MM.1S (cell line): ENCODE measurements around the gene NDUFAF8.

Experiments used
- CTCF ChIP-seq: fragments of 300-600 bp; sonication (generic); IDR thresholded peaks from 2 replicates; pipeline ENCODE4 v1.5.1; 2016; ENCODE audit warnings: antibody characterized with exemption, low read length, mixed read lengths
- EZH2 ChIP-seq: fragments of 300-600 bp; sonication (generic); optimal IDR thresholded peaks from 2 replicates; pipeline ENCODE3; 2017; ENCODE audit warnings: low read depth, mild to moderate bottlenecking, antibody characterized with exemption, low read length, mixed read lengths

- TF ChIP-seq EZH2 (no peak), CTCF (no peak)
Observed at GRCh38 chr17:81221371-81221841, 17.7 kb upstream of the NDUFAF8 start.
